ENCODE results near the gene UBAP1L. TPM values are rescaled to one million over a fixed set of nuclear protein-coding genes. Genes with fewer than 3 reads are reported as not detected.

The UBAP1L gene
- polyA plus RNA-seq, 1 donor (not counting 4 experiments of a cell fraction or from before 2014, with no cell fraction given), result 0.55 TPM

GRCh38 chr15:65083262-65083701 lies 31.7 kb downstream of the UBAP1L start:
- TF ChIP-seq, protein P1, sequence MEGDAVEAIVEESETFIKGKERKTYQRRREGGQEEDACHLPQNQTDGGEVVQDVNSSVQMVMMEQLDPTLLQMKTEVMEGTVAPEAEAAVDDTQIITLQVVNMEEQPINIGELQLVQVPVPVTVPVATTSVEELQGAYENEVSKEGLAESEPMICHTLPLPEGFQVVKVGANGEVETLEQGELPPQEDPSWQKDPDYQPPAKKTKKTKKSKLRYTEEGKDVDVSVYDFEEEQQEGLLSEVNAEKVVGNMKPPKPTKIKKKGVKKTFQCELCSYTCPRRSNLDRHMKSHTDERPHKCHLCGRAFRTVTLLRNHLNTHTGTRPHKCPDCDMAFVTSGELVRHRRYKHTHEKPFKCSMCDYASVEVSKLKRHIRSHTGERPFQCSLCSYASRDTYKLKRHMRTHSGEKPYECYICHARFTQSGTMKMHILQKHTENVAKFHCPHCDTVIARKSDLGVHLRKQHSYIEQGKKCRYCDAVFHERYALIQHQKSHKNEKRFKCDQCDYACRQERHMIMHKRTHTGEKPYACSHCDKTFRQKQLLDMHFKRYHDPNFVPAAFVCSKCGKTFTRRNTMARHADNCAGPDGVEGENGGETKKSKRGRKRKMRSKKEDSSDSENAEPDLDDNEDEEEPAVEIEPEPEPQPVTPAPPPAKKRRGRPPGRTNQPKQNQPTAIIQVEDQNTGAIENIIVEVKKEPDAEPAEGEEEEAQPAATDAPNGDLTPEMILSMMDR (optimal IDR thresholded peaks at IDR 0.05 in 1 of 3, IDR thresholded peaks at IDR 0.05 in 1 of 3, conservative IDR thresholded peaks at IDR 0.05 in 1 of 3; ENCODE audit: extremely low read depth in 1 of 3, insufficient read depth in 2 of 3, low read length in 3 of 3), result no peak
- TF ChIP-seq EZH2 (IDR thresholded peaks at IDR 0.05; ENCODE audit: low read length), result no peak
- Histone ChIP-seq H3K4me3 (ENCODE audit: control insufficient read depth in 2 of 3, extremely low read depth in 1 of 3, insufficient read depth in 2 of 3, low read depth in 1 of 3, low read length in 3 of 3) (no peak overlapping the region), H4K20me1 (ENCODE audit: control insufficient read depth, extremely low read depth, insufficient read depth, low read length) (peaks cover 3% of the 10 kb centered on the region), H3K27ac (ENCODE audit: control insufficient read depth, insufficient read depth, low read length) (no peak overlapping the region), H3K36me3 (ENCODE audit: control insufficient read depth in 2 of 2, extremely low read depth in 1 of 2, insufficient read depth in 2 of 2, low read length in 2 of 2) (no peaks in the 10 kb centered on the region), H3K79me2 (ENCODE audit: control insufficient read depth, insufficient read depth, low read length) (no peaks in the 10 kb centered on the region), H3K4me1 (ENCODE audit: control insufficient read depth, extremely low read depth, insufficient read depth, low read length) (peaks cover 4% of the 10 kb centered on the region), H3K9me1 (ENCODE audit: control insufficient read depth, extremely low read depth, insufficient read depth, low read length) (no peaks in the 10 kb centered on the region), H3K4me2 (ENCODE audit: control insufficient read depth, extremely low read depth, insufficient read depth, low read depth, low read length) (no peak overlapping the region), H3K9me3 (ENCODE audit: control insufficient read depth, low read depth, low read length) (no peaks in the 10 kb centered on the region), H2AFZ (ENCODE audit: control insufficient read depth, low read length) (no peak overlapping the region), H3K9ac (ENCODE audit: control insufficient read depth, extremely low read depth, insufficient read depth, low read length) (no peak overlapping the region), H3K27me3 (ENCODE audit: control insufficient read depth, extremely low read depth, insufficient read depth, low read length) (peaks cover 20% of the 10 kb centered on the region)
- dilution Hi-C loops (cut with MboI; ENCODE audit: extremely low pct_ligation_motif_present, low sequenced_read_pairs), result no loop called here
- DNase-seq (ENCODE audit: low read depth, low spot score) (no peak), FAIRE-seq (no peak)

GRCh38 chr15:65082303-65082953 lies 32.6 kb downstream of the UBAP1L start:
- Histone ChIP-seq H3K9me3 (ENCODE audit: control insufficient read depth, low read depth, low read length) (no peaks in the 10 kb centered on the region), H3K36me3 (ENCODE audit: control insufficient read depth in 2 of 2, extremely low read depth in 1 of 2, insufficient read depth in 2 of 2, low read length in 2 of 2) (no peaks in the 10 kb centered on the region), H3K27me3 (ENCODE audit: control insufficient read depth, extremely low read depth, insufficient read depth, low read length) (peaks cover 28% of the 10 kb centered on the region), H3K4me2 (ENCODE audit: control insufficient read depth, extremely low read depth, insufficient read depth, low read depth, low read length) (no peak overlapping the region), H4K20me1 (ENCODE audit: control insufficient read depth, extremely low read depth, insufficient read depth, low read length) (peaks cover 3% of the 10 kb centered on the region), H3K4me1 (ENCODE audit: control insufficient read depth, extremely low read depth, insufficient read depth, low read length) (peaks cover 4% of the 10 kb centered on the region), H3K79me2 (ENCODE audit: control insufficient read depth, insufficient read depth, low read length) (no peaks in the 10 kb centered on the region), H3K27ac (ENCODE audit: control insufficient read depth, insufficient read depth, low read length) (no peak overlapping the region), H3K9ac (ENCODE audit: control insufficient read depth, extremely low read depth, insufficient read depth, low read length) (no peak overlapping the region), H2AFZ (ENCODE audit: control insufficient read depth, low read length) (peak overlapping the region; percentile 18), H3K4me3 (ENCODE audit: control insufficient read depth in 2 of 3, extremely low read depth in 1 of 3, insufficient read depth in 2 of 3, low read depth in 1 of 3, low read length in 3 of 3) (no peak overlapping the region), H3K9me1 (ENCODE audit: control insufficient read depth, extremely low read depth, insufficient read depth, low read length) (no peaks in the 10 kb centered on the region)
- TF ChIP-seq EZH2 (IDR thresholded peaks at IDR 0.05; ENCODE audit: low read length), result no peak
- TF ChIP-seq, protein P1 (optimal IDR thresholded peaks at IDR 0.05 in 1 of 3, IDR thresholded peaks at IDR 0.05 in 1 of 3, conservative IDR thresholded peaks at IDR 0.05 in 1 of 3; ENCODE audit: extremely low read depth in 1 of 3, insufficient read depth in 2 of 3, low read length in 3 of 3), result no peak
- dilution Hi-C loops (cut with MboI; ENCODE audit: extremely low pct_ligation_motif_present, low sequenced_read_pairs), result no loop called here
- DNase-seq (ENCODE audit: low read depth, low spot score) (no peak), FAIRE-seq (no peak)

Measured in keratinocyte (primary cell).